ENCODE data around the gene BSX.

Gene BSX

DNA sequence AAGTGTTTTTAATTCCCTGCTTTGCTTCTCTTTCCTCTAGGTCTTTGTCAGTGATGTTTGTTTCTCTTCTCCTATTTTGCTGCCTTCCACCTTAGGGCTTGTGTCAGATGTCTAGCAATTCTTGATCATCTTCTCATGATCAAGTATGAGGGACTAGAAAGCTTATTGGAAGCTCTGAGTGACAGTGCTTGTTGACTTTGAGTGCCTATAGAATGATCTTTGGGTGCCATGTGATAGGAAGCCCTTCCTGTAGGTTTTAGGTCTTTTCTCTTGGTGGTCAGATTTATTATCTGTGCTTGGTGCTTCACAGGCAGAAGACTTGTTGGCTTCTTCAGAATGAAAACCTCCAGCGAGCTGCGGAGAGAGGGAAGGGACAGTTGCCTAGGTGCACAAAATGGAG lies 43.1 kb downstream of the BSX start:
- no peaks in the 10 kb centered on the region for H3K4me1 ChIP-seq (ENCODE audit: control insufficient read depth in 1 of 2, insufficient read depth in 2 of 2, low read length in 2 of 2)

DNA sequence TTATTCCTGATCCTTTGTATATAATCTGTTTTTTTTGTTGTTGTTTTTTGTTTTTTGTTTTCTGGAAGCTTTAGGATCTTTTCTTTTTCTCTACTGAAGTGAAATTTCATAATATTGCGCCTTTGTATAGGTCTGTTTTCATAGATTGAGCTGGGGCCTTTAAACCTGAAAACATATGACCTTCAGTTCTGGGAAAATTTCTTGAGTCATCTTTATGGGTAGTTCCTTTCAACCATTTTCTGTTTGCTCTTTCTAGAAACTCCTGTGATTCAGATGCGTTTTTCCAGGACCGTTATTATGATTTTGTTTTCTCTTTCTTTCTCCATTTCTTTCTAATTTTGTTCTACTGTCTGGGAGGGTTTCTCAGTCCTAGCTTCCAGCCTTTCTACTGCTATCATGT lies 43.7 kb downstream of the BSX start:
- Histone ChIP-seq H3K9me3 (ENCODE audit: control insufficient read depth in 1 of 2, low read length in 2 of 2) (no peaks in the 10 kb centered on the region), H3K4me3 (ENCODE audit: low read depth in 1 of 2, low read length in 2 of 2) (no peak overlapping the region), H3K4me1 (ENCODE audit: control insufficient read depth in 1 of 2, insufficient read depth in 2 of 2, low read length in 2 of 2) (no peaks in the 10 kb centered on the region), H3K36me3 (ENCODE audit: control insufficient read depth in 1 of 2, insufficient read depth in 2 of 2, low read length in 2 of 2) (no peaks in the 10 kb centered on the region), H3K27me3 (ENCODE audit: low read depth, low read length) (no peaks in the 10 kb centered on the region), H3K27ac (ENCODE audit: low read length) (no peak overlapping the region)

More for the DNA sequence above, 43.1 kb downstream of the BSX start:
- Histone ChIP-seq H3K27me3 (ENCODE audit: low read depth, low read length) (no peaks in the 10 kb centered on the region), H3K9me3 (ENCODE audit: control insufficient read depth in 1 of 2, low read length in 2 of 2) (no peaks in the 10 kb centered on the region), H3K36me3 (ENCODE audit: control insufficient read depth in 1 of 2, insufficient read depth in 2 of 2, low read length in 2 of 2) (no peaks in the 10 kb centered on the region), H3K4me3 (ENCODE audit: low read depth in 1 of 2, low read length in 2 of 2) (no peak overlapping the region), H3K27ac (ENCODE audit: low read length) (no peak overlapping the region)

DNA sequence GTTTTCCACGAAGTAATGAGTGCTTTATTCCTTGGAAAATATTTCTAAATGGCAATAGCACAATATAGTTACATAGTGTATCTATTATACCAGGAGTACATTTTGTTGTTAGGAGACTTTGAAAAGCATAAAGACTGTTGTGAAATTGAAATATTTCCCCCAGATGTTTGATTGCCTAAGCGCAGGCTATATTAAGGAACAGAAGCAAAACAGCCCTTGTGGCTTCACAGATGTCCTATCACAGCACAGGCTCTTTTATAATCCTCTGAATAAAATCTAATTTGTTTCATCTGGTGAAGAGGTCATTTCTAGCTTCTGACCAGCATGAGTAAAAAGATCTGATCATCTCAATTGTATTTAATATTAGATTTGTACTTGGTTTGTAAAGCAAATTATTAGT lies 48.2 kb downstream of the BSX start:
- H3K36me3 ChIP-seq (ENCODE audit: control insufficient read depth in 1 of 2, insufficient read depth in 2 of 2, low read length in 2 of 2): no peaks in the 10 kb centered on the region
- no peak overlapping the region for H3K27ac ChIP-seq (ENCODE audit: low read length)

DNA sequence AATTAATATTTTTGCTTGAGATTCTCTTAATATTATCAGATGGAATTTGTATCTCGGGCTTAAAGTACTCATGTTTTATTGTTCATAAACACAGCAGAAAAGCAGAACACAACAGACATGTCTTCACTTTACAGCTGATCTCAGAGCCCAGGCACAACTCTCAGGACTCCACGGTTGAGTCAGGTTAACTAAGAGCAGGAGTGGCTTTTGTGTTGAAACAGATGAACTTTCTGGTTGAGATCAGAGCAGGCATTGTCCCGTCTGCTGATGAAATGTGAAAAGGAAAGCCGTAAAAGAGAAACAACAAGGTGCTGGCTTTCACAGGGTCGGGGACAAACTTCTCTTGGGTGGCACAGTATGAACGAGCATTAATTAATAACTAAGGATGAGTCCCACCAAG lies 50.1 kb downstream of the BSX start:
- H3K27me3 ChIP-seq (ENCODE audit: low read depth, low read length): no peaks in the 10 kb centered on the region
- no peak overlapping the region for H3K4me3 ChIP-seq (ENCODE audit: low read depth in 1 of 2, low read length in 2 of 2)
- no peaks in the 10 kb centered on the region for H3K9me3 ChIP-seq (ENCODE audit: control insufficient read depth in 1 of 2, low read length in 2 of 2)
- H3K27ac ChIP-seq (ENCODE audit: low read length): no peak overlapping the region
- no peaks in the 10 kb centered on the region for H3K36me3 ChIP-seq (ENCODE audit: control insufficient read depth in 1 of 2, insufficient read depth in 2 of 2, low read length in 2 of 2)
- H3K4me1 ChIP-seq (ENCODE audit: control insufficient read depth in 1 of 2, insufficient read depth in 2 of 2, low read length in 2 of 2): no peaks in the 10 kb centered on the region

More for the DNA sequence above, 48.2 kb downstream of the BSX start:
- Histone ChIP-seq H3K9me3 (ENCODE audit: control insufficient read depth in 1 of 2, low read length in 2 of 2) (no peaks in the 10 kb centered on the region), H3K27me3 (ENCODE audit: low read depth, low read length) (no peaks in the 10 kb centered on the region), H3K4me1 (ENCODE audit: control insufficient read depth in 1 of 2, insufficient read depth in 2 of 2, low read length in 2 of 2) (no peaks in the 10 kb centered on the region), H3K4me3 (ENCODE audit: low read depth in 1 of 2, low read length in 2 of 2) (no peak overlapping the region)

All from muscle layer of duodenum (tissue), 2 donors.